Stimulated activated CD4-positive, alpha-beta T cell treated with anti-CD3 and anti-CD28 coated beads, Interleukin-2, amount 100 ng/mL, for 4 hours (primary cell): Measurements from ENCODE around the gene SPG7.
A peak's percentile ranks its signal among the peaks of the same experiment; 100 is the strongest.
"Not testable (repeated sequence)": the region's sequence is repeated elsewhere in the genome, so short reads cannot be mapped to it uniquely, and the experiment has no call there.

Source experiments
- DNase-seq: peaks from one replicate; pipeline ENCODE4 v3.0.0-alpha.2; 2020; ENCODE audit warnings: low read depth

The SPG7 gene

DNA sequence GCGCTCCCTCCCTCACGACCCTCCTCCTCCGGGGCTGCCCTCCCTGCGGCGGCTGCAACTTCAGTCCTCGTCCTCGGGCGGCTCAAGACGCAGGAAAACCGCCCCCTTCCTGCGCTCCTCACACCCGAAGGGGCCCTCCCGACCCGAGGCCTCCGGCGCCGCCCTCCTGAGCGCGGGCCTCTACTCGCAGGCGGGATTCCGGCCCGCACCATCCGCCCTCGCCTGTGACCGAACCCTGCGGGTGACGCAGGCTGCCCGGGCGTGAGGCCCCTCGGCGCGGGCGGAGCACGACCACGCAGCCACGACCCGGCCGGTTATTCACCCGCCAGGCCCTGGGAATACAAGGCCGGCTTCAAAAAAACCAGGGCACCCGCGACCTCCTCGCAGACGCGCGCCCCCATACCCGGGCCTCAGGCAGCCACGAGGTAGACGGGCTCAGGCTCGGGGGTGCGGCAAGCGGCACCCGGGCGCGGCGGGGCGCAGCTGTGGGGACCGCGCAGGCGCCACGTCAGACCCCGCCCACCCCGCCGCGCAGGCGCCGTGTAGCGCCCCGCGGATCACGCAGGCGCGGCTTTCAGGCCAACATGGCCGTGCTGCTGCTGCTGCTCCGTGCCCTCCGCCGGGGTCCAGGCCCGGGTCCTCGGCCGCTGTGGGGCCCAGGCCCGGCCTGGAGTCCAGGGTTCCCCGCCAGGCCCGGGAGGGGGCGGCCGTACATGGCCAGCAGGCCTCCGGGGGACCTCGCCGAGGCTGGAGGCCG is at the start of gene SPG7:
Gene SPG7, plus strand, starts transcription at position 570 of the 757 bp plus-strand sequence. Its CDS starts 15 bp downstream, at position 585.
- peak; percentile 86 for DNase-seq

DNA sequence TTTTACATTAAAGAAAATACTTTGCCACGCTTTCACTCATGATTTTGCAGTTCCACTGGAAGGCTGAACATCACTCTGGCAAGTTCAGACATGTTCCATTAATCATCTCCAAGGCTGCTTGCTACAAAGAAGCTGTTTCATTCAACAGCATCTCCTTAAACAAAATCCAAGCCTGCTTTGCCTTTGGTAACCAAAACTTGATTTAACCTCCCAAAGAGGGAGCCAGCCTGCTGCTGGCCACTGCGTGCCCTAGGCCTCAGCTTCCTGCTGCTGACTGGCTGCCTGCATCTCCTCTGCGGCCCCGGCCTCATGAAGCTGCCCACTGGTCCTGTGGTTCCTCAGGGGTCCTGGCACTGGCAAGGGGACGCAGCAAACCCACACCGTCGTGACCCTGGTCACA is 49.7 kb upstream of the SPG7 start:
- DNase-seq = no peak

DNA sequence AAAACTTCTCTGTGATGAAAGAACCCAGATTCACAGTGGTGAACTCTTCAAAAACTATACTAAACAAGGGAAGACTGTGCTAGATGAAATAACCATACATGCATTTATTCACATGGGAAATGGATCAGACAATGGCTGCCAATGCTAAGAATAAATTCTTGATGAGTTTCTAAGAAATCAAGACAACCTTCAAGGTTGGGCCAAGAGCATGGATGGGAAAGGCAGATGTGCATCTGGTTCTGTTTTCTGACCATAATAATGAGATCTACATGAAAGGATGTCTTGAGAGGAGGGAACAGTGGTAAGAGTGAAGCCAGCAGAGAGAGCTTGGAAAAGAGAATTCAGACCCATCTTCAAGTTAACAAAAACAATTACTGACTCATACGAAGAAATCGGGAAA is 49.2 kb upstream of the SPG7 start:
- no peak for DNase-seq

DNA sequence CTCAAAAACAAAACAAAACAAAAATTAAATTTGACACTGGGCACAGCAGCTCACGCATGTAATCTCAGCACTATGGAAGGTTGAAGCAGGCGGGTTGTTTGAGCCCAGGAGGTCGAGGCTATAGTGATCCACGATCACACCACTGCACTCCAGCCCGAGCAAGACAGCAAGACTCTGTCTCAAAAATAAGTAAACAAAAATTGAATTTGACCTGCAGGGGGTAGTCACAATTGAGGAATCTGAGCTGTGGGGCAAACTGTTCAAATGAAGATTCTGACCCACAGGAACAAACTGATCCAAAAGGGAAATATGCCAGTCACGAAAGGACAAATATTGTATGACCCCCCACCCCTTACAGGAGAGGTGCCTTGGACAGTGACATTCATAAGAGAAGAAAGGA is 47.6 kb upstream of the SPG7 start:
- no peak for DNase-seq

DNA sequence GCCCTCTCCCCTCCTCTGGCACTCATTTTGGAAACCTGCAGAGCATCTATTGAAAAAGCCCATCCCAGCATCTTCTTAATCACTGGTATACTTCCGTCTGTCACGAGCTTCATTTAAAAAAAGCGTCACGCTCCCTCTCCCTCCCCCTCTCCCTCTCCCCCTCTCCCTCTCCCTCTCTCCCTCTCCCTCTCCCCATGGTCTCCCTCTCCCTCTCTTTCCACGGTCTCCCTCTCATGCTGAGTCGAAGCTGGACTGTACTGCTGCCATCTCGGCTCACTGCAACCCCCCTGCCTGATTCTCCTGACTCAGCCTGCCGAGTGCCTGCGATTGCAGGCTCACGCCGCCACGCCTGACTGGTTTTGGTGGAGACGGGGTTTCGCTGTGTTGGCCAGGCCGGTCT is 46.3 kb upstream of the SPG7 start:
- DNase-seq = not testable (repeated sequence)

DNA sequence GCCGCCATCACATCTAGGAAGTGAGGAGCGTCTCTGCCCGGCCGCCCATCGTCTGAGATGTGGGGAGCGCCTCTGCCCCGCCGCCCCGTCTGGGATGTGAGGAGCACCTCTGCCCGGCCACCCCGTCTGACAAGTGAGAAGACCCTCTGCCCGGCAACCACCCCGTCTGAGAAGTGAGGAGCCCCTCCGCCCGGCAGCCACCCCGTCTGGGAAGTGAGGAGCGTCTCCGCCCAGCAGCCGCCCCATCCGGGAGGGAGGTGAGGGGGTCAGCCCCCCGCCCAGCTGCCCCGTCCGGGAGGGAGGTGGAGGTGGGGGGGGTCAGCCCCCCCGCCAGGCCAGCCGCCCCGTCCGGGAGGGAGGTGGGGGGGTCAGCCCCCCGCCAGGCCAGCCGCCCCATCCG is 45.6 kb upstream of the SPG7 start:
- not testable (repeated sequence) for DNase-seq

DNA sequence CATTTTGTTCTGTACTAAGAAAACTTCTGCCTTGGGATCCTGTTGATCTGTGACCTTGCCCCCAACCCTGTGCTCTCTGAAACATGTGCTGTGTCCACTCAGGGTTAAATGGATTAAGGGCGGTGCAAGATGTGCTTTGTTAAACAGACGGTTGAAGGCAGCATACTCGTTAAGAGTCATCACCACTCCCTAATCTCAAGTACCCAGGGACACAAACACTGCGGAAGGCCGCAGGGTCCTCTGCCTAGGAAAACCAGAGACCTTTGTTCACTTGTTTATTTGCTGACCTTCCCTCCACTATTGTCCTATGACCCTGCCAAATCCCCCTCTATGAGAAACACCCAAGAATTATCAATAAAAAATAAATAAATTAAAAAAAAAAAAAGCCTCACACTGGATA is 44.9 kb upstream of the SPG7 start:
- not testable (repeated sequence) for DNase-seq

DNA sequence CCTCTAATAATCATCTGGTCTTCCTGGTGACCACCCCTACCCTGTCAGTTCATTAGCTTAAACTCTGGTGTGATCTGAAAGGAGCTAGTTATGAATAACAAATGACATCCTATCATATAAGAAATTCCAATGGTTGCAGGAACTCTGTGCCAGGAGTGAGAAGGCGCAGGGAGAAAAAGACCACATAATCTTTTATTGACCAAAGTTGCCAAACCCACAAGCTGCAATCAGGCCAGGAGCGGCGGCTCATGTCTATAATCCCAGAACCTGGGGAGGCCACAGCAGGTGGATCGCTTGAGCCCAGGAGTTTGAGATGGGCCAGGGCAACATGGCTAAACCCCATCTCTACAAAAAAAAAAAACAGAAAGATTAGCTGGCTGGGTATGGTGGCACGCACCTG is 41.3 kb upstream of the SPG7 start:
- DNase-seq = no peak

DNA sequence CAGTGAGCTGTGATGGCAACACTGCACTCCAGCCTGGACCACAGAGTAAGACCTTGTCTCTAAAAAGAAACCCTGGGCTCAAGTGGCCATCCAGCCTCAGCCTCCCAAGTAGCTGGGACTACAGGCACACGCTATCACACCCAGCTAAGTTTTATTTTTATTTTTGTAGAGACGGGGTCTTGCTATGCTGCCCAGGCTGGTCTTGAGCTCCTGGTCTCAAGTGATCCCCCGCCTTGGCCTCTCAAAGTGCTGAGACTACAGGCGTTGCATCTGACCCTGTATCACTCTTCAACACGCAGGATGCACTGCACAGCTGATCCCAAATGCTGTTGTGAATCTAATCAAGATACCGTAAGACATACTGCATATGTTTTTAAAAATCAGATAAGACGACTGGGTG is 40.8 kb upstream of the SPG7 start:
- no peak for DNase-seq

DNA sequence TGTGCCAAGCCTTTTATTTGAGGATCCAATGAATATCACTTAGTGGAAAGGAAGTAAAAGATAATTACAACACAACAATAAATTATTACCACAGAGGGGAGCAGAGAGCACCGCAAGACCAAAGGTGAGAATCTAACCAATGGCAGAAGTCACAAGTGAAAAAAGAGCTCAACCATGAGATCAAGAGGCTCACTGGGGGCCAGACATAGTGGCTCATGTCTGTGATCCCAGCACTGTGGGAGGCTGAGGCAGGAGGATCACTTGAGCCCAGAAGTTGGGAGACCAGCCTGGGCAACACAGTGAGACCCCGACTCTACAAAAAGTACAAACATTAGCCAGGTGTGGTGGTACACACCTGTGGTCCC is 35.5 kb upstream of the SPG7 start:
- no peak for DNase-seq

DNA sequence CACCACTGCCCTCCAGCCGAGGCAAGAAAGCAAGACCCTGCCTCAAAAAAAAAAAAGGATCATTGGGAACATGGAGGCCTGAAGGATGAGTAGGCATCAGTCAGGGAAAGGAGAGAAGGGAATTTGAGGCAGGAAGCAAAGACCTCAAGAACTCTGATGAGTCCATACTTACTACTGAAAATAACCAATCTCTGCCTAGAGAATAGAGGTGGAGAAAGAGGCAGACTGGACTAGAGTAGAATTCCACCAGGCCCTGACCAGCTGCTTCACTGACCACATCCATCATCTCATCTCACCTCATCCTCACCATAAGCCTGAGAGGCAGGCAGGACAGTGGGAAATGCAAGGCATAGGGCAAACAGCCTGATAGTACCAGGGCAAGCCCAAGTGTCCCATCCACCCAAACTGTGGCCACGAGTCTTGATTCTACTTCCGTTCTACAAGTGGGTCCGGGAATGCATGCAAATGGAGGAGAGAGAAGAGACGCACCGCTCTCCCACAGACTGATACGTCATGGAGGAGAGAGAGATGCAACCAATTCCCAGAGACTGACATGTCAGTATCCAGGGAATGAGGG is 35.0 kb upstream of the SPG7 start:
- DNase-seq = no peak

DNA sequence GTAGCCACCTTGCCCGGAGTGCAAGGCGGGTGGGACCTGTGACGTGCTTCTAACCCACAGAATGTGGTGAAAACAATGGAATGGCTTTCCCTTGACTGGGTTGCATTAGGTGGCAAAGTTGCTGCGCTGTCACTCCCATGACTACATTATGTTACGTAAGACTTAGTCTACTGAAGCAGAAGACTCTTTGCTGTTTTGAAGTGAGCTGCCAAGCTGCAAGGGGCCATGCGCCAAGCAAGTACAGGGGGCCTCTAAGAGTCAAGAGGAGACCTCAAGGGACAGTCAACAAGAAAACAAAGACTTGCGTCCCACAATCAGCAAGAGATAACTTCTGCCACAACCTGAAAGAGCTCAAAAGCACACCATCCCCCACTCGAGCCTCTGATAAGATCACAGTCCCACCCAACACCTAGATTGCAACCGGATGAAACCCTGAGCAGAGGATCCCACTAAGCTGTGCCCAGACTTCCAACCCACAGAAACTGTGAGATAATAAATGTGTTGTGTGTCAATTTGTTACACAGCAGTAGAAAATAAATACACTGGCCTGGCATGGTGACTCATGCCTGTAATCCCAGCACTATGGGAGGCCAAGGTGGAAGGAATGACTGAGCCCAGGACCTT is 34.3 kb upstream of the SPG7 start:
- no peak for DNase-seq

DNA sequence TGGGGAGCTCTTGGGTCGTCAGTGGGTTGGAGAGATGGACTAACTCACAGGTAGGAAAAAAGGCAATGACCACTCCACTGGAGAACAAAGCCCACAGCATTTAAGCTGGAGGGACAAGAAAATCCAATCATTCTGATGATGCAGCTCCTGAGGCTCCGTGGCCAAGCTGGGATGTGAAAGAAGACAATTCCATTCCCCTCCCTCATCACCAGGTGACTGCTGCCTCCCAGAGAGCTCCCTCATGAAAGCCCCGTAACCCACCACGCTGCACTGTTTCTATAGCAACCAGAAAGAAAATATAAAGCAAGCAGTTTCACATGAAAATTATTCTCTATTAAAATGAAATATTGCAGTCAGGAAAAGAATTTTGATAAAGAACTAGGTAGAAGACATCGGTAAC is 33.1 kb upstream of the SPG7 start:
- DNase-seq = no peak

DNA sequence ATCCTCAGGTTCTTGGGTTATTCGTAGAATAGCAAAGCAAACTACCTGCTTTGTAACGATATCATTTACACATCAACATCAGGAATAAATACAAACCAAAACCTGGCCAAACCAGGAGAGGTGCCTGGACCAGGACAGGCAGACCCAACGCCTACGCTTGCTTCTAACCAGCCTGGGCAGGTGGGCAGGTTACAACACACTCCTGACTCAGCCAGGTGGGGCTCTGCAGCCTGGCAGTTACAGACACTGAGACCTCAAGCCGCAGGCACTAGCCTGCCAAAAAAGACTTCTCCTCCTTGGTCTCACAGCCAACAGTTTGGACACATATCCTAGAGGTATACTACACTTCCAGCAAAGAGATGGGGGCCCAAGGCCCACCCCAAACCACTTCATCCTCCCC is 31.8 kb upstream of the SPG7 start:
- no peak for DNase-seq

DNA sequence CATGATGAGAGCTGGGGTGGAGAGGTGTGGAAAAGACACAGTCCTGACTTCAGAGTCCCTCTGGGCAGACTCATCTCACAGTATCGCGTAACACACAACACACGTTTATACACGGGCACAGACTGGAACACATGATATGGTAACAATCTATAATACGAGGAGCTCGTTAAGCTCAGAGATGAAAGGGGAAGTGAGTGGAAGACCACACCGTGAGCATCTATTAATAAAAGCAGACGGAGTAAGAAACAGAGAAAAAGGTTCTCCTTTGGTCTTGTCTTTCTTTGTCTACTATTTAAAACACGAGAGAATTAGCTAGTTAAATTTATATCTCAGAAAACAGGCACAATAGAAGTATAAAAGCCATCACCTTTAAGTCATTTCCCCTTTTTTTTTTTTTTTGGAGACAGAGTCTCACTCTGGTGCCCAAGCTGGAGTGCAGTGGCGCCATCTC is 31.4 kb upstream of the SPG7 start:
- no peak for DNase-seq

DNA sequence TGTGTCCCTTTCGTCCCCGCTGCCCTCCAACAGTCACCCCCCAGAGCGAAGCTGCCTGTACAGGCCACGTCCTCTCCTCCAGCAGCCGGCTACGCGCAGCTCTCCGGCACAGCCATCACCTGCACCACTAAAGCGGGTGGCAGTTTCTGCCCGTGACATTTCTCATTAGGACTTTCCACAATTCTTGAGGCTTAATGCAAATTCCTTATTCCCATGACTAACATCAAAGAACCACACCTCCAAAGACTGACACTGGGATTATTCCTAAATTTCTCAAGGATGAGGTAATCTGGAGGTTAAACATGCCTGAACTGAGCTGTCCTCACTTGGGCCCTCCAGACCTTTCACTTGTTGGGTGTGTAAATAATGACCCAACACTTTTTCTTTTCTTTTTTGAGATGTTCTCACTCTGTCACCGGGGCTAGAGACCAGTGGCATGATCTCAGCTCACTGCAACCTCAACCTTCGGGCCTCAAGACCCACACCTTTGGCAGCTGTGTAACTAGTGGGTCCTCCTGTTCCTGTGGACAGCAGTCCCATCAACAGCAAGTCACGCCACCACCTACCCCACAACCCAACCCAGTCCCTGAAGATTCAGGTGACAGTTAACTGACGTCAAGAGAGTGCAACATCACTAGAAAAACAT is 29.5 kb upstream of the SPG7 start:
- DNase-seq = no peak

DNA sequence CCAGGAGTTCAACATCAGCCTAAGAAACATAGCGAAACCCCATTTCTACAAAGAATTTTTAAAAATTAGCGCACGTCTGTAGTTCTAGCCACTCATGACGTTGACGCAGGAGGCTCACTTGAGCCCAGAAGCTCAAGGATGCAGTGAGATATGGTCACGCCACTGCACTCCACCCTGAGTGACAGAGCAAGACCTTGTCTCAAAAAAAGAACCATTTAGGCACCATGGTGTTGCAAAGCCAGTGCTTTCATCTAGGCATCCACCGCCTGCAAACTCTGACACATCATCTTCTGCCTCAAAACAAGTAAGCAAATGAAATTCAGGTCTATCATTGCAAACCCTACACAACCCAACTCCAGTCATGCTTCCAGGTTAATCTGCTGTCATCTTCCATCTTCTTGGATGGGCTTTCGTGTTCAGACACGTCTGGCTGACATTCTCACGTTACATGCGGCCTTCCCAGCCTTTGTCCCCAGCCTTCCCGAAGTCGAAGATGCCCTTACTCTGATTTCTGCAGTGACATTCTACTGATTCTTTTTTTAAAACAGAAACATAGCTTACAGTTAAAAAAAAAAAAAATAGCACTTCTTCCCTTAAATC is 26.7 kb upstream of the SPG7 start:
- no peak for DNase-seq

DNA sequence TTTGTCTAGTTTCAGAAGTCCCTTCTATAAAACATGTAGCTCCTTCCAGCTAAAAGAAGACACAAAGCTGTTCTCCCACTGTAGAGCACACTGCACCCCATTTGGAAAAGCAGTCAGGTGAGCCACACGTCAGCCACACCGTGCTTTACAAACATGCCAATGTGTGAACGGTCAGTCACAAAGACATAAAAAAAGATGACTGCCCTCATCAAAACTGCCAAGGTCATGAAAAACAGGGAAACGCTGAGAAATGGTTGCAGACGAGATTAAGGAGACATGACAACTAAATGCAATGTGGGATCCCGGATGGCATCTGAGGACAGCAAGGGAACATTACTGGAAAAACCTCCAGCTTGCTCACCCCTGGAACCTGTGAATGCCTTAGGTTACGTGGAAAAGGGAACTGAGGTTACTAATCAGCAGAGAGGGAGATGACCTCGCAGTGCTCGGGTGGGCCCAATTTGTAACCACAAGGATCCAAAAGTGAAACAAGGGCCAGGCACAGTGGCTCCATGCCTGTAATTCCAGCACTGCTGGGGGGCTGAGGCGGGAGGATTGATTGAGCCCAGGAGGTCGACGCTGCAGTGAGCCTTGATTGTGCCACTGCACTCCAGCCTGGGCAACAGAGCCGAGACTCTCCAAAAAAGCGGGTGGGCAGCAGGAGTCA is 25.9 kb upstream of the SPG7 start:
- DNase-seq = no peak

DNA sequence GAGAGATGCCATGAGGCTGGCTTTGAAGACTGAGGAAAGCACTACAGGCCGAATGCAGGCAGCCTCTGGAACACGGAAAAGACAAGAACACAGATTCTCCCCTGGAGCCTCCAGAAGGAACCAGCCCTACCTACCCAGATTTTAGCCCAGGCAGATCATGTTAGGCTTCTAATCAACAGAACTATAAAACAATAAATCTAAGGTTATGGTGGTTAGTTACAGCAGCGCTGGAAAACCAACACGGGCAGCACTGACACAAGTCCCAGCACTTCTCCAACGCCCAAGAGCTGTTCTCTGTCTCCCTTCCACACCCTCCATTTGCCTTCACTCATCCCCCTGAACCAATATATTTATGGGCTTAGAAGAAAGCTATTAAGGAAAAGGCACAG is 25.4 kb upstream of the SPG7 start:
- DNase-seq = no peak

DNA sequence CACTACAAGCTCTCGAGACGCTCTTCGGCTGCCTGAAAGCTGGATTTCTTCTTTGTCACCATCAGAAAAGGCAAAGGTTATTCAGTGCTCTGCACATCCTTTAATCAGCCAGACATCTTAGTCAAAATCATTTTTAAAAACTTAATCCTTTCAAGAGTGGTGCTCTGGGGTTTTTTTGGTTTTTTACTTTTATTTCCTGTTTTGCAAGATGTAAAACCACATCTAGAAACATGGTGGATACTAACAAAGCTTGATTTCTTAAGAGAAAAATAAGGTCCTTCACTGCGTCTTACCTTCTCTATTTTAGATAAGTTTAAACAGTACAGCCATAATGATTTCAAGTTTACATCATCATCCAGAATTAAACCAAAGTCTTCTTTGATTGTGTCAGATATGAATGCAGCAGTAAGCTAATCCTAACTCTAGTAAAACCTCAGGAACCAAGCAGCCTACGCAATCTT is 24.1 kb upstream of the SPG7 start:
- DNase-seq = no peak

DNA sequence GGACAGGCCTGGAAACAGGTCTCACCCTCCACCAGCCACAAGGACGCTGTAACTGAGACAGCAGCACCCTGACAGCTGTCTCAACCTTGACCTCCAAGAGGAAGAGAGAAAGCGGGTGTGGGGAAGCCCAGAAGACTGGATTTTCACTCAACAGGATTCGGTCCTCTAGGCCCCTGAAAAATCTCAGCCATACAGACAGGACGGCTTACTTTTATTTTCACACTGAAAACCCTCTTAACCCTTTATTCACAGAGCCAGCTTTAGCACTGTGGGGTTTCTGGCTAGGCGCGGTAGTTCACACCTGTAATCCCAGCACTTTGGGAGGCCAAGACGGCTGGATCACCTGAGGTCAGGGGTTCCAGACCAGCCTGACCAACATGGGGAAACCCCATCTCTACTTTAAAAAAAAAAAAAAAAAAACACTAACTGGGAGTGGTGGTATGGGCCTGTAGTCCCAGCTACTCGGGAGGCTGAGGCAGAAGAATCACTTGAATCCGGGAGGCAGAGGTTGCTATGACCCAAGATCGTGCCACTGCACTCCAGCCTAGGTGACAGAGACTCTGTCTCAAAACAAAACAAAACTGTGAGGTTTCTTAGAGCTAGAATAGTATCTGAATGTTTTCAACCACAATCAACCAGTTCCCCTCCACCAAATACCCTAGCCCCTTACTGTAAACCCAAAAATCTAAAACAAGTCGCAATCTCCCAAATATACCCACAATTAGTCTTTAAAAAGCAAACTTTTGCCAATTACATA is 23.1 kb upstream of the SPG7 start:
- no peak for DNase-seq
